CD4-positive, alpha-beta T cell (primary cell): Measurements from ENCODE around the gene F10. TPM values are rescaled to one million over a fixed set of nuclear protein-coding genes. Genes with fewer than 3 reads are reported as not detected.

Experiments used
- ATAC-seq: fragments of 200-7000 bp; cut with Tn5 transposase; one replicate; pipeline ENCODE4 v1.10.0; 2022; ENCODE audit warnings: mild to moderate bottlenecking; ENCODE audit not compliant: poor library complexity
- CTCF ChIA-PET: fragments of 350-600 bp; sonication (Branson Sonifier 250); formaldehyde crosslinking; loops from one replicate; lab custom pipeline; 2021; ENCODE audit warnings: antibody characterized with exemption, inconsistent platforms; lab: Charles Lee
- POLR2A ChIA-PET: fragments of 350-600 bp; sonication (Branson Sonifier 250); formaldehyde crosslinking; loops from one replicate; lab custom pipeline; 2021; ENCODE audit warnings: antibody characterized with exemption, inconsistent platforms; lab: Charles Lee
- DNase-seq, 14 experiments: peaks; one replicate each; pipeline ENCODE4 v3.0.0-alpha.2; 2013 to 2020; ENCODE audit warnings: mixed read lengths in 2 of 14
- H3K27ac ChIP-seq, 2 donors: one replicate each; pipeline versions ENCODE4 v1.5.1 to v1.7.0; 2013; ENCODE audit warnings: low read length in 2 of 2, low read depth in 1 of 2, mild to moderate bottlenecking in 1 of 2
- H3K27me3 ChIP-seq, 2 experiments: 1 replicate in 1 of 2; 2 replicates in 1 of 2; pipeline versions ENCODE4 v1.6.1 to v1.7.0; 2013; ENCODE audit warnings: low read length in 2 of 2, control low read depth in 1 of 2, mild to moderate bottlenecking in 1 of 2, moderate library complexity in 1 of 2; ENCODE audit not compliant: insufficient read depth in 2 of 2, control insufficient read depth in 1 of 2
- H3K36me3 ChIP-seq: one replicate; pipeline ENCODE4 v1.6.1; 2013; ENCODE audit warnings: low read length, control low read depth; ENCODE audit not compliant: insufficient read depth
- H3K4me1 ChIP-seq: one replicate; pipeline ENCODE4 v1.6.1; 2013; ENCODE audit warnings: low read length, control low read depth; ENCODE audit not compliant: insufficient read depth
- H3K4me3 ChIP-seq: one replicate; pipeline ENCODE4 v1.5.1; 2013; ENCODE audit warnings: mild to moderate bottlenecking, low read length, moderate library complexity
- H3K9me3 ChIP-seq, 2 experiments: 1 replicate in 1 of 2; 2 replicates in 1 of 2; pipeline versions ENCODE4 v1.6.1 to v1.7.0; 2013; ENCODE audit warnings: low read length in 2 of 2, mild to moderate bottlenecking in 2 of 2, control low read depth in 1 of 2, moderate library complexity in 1 of 2; ENCODE audit not compliant: control insufficient read depth in 1 of 2, insufficient read depth in 1 of 2
- H3K27ac Mint-ChIP-seq: one replicate; pipeline ENCODE4 v1.8.0; 2020; ENCODE audit warnings: mixed read lengths
- H3K27me3 Mint-ChIP-seq: one replicate; pipeline ENCODE4 v1.8.0; 2021; ENCODE audit warnings: mixed read lengths
- H3K36me3 Mint-ChIP-seq: one replicate; pipeline ENCODE4 v1.8.0; 2021; ENCODE audit warnings: low read depth, mixed read lengths
- H3K4me1 Mint-ChIP-seq: one replicate; pipeline ENCODE4 v1.8.0; 2021; ENCODE audit warnings: low read depth, mixed read lengths
- H3K4me3 Mint-ChIP-seq: one replicate; pipeline ENCODE4 v1.8.0; 2020; ENCODE audit warnings: mild to moderate bottlenecking, mixed read lengths
- H3K9me3 Mint-ChIP-seq: one replicate; pipeline ENCODE4 v1.8.0; 2020; ENCODE audit warnings: mixed read lengths
- CTCF ChIP-seq: fragments of 200-600 bp; IDR thresholded peaks from one replicate; pipeline ENCODE4 v1.8.0; 2022; ENCODE audit warnings: antibody characterized with exemption, mild to moderate bottlenecking
- intact Hi-C, 2 experiments: fragments of 100-400 bp; cut with DNase I in 1 of 2; cut with micrococcal nuclease in 1 of 2; formaldehyde crosslinking; loops; one replicate each; pipeline versions ENCODE4 v1.15.1 to v1.9.0; 2023 to 2025; cut with DNase I, micrococcal nuclease
- total RNA-seq, 174 experiments: library from RNA in 2 of 174; stranded (reverse) in 2 of 174; gene quantifications; one replicate each; pipeline ENCODE4 v1.2.3 and lab custom pipeline; 2021 to 2026

Gene F10
- total RNA-seq, 2 experiments from 2014 or later: not detected

- Mint-ChIP-seq H3K4me3 (no peak overlapping the region), H3K36me3 (no peaks in the 10 kb centered on the region), H3K27me3 (peaks cover 7% of the 10 kb centered on the region), H3K4me1 (no peaks in the 10 kb centered on the region), H3K9me3 (no peaks in the 10 kb centered on the region), H3K27ac (no peak overlapping the region)
- no peak overlapping the region for H3K4me3 ChIP-seq
- intact Hi-C loops: no loop called here
- H3K36me3 ChIP-seq: no peaks in the 10 kb centered on the region
- CTCF ChIA-PET: no interaction called here
- ATAC-seq: no peak
- POLR2A ChIA-PET: no interaction called here
- H3K27me3 ChIP-seq: no peaks in the 10 kb centered on the region
- TF ChIP-seq CTCF: no peak
- H3K27ac ChIP-seq: no peak overlapping the region
- peaks cover 0 to under 1% of the 10 kb centered on the region in 2 experiments for H3K9me3 ChIP-seq
- DNase-seq: no peak
- peaks cover under 1% of the 10 kb centered on the region for H3K4me1 ChIP-seq
Measured at GRCh38 chr13:113135281-113135760, 12.7 kb downstream of the F10 start.

- Histone ChIP-seq H3K36me3 (no peaks in the 10 kb centered on the region), H3K9me3 (no peaks in the 10 kb centered on the region), H3K4me1 (no peaks in the 10 kb centered on the region), H3K27me3 (no peaks in the 10 kb centered on the region), H3K4me3 (no peak overlapping the region), H3K27ac (no peak overlapping the region)
- H3K27me3 Mint-ChIP-seq: no peaks in the 10 kb centered on the region
- no peaks in the 10 kb centered on the region for H3K4me1 Mint-ChIP-seq
- intact Hi-C loops: no loop called here
- H3K36me3 Mint-ChIP-seq: no peaks in the 10 kb centered on the region
- H3K27ac Mint-ChIP-seq: no peak overlapping the region
- no peak for TF ChIP-seq CTCF
- H3K4me3 Mint-ChIP-seq: no peak overlapping the region
- POLR2A ChIA-PET: no interaction called here
- DNase-seq (no peak), ATAC-seq (no peak)
- CTCF ChIA-PET: no interaction called here
- H3K9me3 Mint-ChIP-seq: no peaks in the 10 kb centered on the region
Measured at GRCh38 chr13:113137691-113138298, 15.2 kb downstream of the F10 start.

GRCh38 chr13:113138792-113139551, 16.4 kb downstream of the F10 start:
- Mint-ChIP-seq H3K27ac (no peak overlapping the region), H3K4me1 (no peaks in the 10 kb centered on the region), H3K27me3 (no peaks in the 10 kb centered on the region), H3K36me3 (no peaks in the 10 kb centered on the region), H3K9me3 (no peaks in the 10 kb centered on the region), H3K4me3 (no peak overlapping the region)
- Histone ChIP-seq H3K27me3 (no peaks in the 10 kb centered on the region), H3K4me1 (no peaks in the 10 kb centered on the region), H3K27ac (no peak overlapping the region), H3K4me3 (no peak overlapping the region), H3K9me3 (no peaks in the 10 kb centered on the region), H3K36me3 (no peaks in the 10 kb centered on the region)
- POLR2A ChIA-PET: no interaction called here
- DNase-seq (no peak), ATAC-seq (no peak)
- TF ChIP-seq CTCF: no peak
- CTCF ChIA-PET: no interaction called here
- intact Hi-C loops: no loop called here
